ENCODE results near the gene TEAD4.

TEAD4 gene

GRCh38 chr12:3086729-3087323 lies 127.6 kb downstream of the TEAD4 start:
- POLR2A ChIA-PET: no interaction called here

GRCh38 chr12:3087758-3088650 lies 128.8 kb downstream of the TEAD4 start:
- CTCF ChIA-PET: interaction anchor here (1.5 kb wide), 1 partner anchor 14 kb away, joined by 8 read pairs; no protein-coding TSS in a partner anchor
- no peak overlapping the region for H3K4me3 ChIP-seq (ENCODE audit: low read depth, low read length)
- no peak for DNase-seq (ENCODE audit: low read depth, low spot score)
- no peak for TF ChIP-seq CTCF (IDR thresholded peaks at IDR 0.05; ENCODE audit: insufficient read depth, low read length, missing control alignments)
- POLR2A ChIA-PET: no interaction called here

More at GRCh38 chr12:3086729-3087323, 127.6 kb downstream of the TEAD4 start:
- TF ChIP-seq CTCF (IDR thresholded peaks at IDR 0.05; ENCODE audit: insufficient read depth, low read length, missing control alignments): no peak
- CTCF ChIA-PET: no interaction called here
- no peak for DNase-seq (ENCODE audit: low read depth, low spot score)
- H3K4me3 ChIP-seq (ENCODE audit: low read depth, low read length): no peak overlapping the region

GRCh38 chr12:3089588-3089987 lies 130.4 kb downstream of the TEAD4 start:
- CTCF ChIA-PET: interaction anchor here (0.8 to 1.4 kb wide), 2 partner anchors 12 to 16 kb away, joined by 3 to 4 read pairs; no protein-coding TSS in a partner anchor
- H3K4me3 ChIP-seq (ENCODE audit: low read depth, low read length): no peak overlapping the region
- no peak for DNase-seq (ENCODE audit: low read depth, low spot score)
- no peak for TF ChIP-seq CTCF (IDR thresholded peaks at IDR 0.05; ENCODE audit: insufficient read depth, low read length, missing control alignments)
- POLR2A ChIA-PET: no interaction called here
